Chondrocyte (in vitro differentiated cells): ENCODE data around the gene DNAJC8. TPM values are rescaled to one million over a fixed set of nuclear protein-coding genes. Genes with fewer than 3 reads are reported as not detected.
A peak's percentile ranks its signal among the peaks of the same experiment; 100 is the strongest.

Experiments
- DNase-seq: peaks from one replicate; pipeline ENCODE4 v3.0.0; 2021; ENCODE audit warnings: mixed read lengths, low spot score
- H3K27ac Mint-ChIP-seq: one replicate; pipeline ENCODE4 v1.8.0; 2021; ENCODE audit warnings: mild to moderate bottlenecking, moderate library complexity, mixed read lengths; ENCODE audit not compliant: unreplicated experiment
- H3K27me3 Mint-ChIP-seq: 2 replicates; pipeline ENCODE4 v1.8.0; 2021; ENCODE audit warnings: low read depth, mixed read lengths
- H3K36me3 Mint-ChIP-seq: 2 replicates; pipeline ENCODE4 v1.8.0; 2021; ENCODE audit warnings: low read depth, mixed read lengths
- H3K4me1 Mint-ChIP-seq: 2 replicates; pipeline ENCODE4 v1.8.0; 2021; ENCODE audit warnings: low read depth, mild to moderate bottlenecking, mixed read lengths
- H3K4me3 Mint-ChIP-seq: one replicate; pipeline ENCODE4 v1.8.0; 2021; ENCODE audit warnings: mild to moderate bottlenecking, moderate library complexity, mixed read lengths; ENCODE audit not compliant: unreplicated experiment
- H3K9me3 Mint-ChIP-seq: 2 replicates; pipeline ENCODE4 v1.8.0; 2021; ENCODE audit warnings: low read depth, mixed read lengths
- CTCF ChIP-seq: fragments of 200-600 bp; sonication (generic); IDR thresholded peaks from 2 replicates; pipeline ENCODE4 v1.5.0; 2021; ENCODE audit warnings: antibody characterized with exemption, mild to moderate bottlenecking, moderate library complexity
- total RNA-seq: library from RNA; stranded (reverse); gene quantifications from 3 replicates; pipeline ENCODE4 v1.2.1, GENCODE V29; 2021

The DNAJC8 gene
- total RNA-seq, 1 donor from 2014 or later: 72.8 TPM

GRCh38 chr1:28199328-28200233 lies 33.2 kb downstream of the DNAJC8 start:
- Mint-ChIP-seq H3K27me3 (no peaks in the 10 kb centered on the region), H3K27ac (no peak overlapping the region), H3K9me3 (no peaks in the 10 kb centered on the region), H3K4me1 (peaks cover 12% of the 10 kb centered on the region), H3K4me3 (no peak overlapping the region), H3K36me3 (peaks cover 30% of the 10 kb centered on the region)
- DNase-seq: no peak
- TF ChIP-seq CTCF: no peak

GRCh38 chr1:28197682-28198415 lies 35.0 kb downstream of the DNAJC8 start:
- no peaks in the 10 kb centered on the region for H3K9me3 Mint-ChIP-seq
- H3K4me3 Mint-ChIP-seq: no peak overlapping the region
- no peak overlapping the region for H3K27ac Mint-ChIP-seq
- no peak for TF ChIP-seq CTCF
- H3K27me3 Mint-ChIP-seq: no peaks in the 10 kb centered on the region
- H3K4me1 Mint-ChIP-seq: peaks cover 12% of the 10 kb centered on the region
- H3K36me3 Mint-ChIP-seq: peaks cover 21% of the 10 kb centered on the region
- DNase-seq: peak; percentile 65

GRCh38 chr1:28196330-28196729 lies 36.5 kb downstream of the DNAJC8 start:
- DNase-seq: peak; percentile 36
- no peak overlapping the region for H3K4me3 Mint-ChIP-seq
- H3K27me3 Mint-ChIP-seq: no peaks in the 10 kb centered on the region
- no peak overlapping the region for H3K27ac Mint-ChIP-seq
- peaks cover 12% of the 10 kb centered on the region for H3K4me1 Mint-ChIP-seq
- H3K9me3 Mint-ChIP-seq: no peaks in the 10 kb centered on the region
- peaks cover 20% of the 10 kb centered on the region for H3K36me3 Mint-ChIP-seq
- no peak for TF ChIP-seq CTCF

GRCh38 chr1:28195780-28196179 lies 37.0 kb downstream of the DNAJC8 start:
- H3K4me1 Mint-ChIP-seq: peaks cover 14% of the 10 kb centered on the region
- H3K9me3 Mint-ChIP-seq: no peaks in the 10 kb centered on the region
- peaks cover 15% of the 10 kb centered on the region for H3K36me3 Mint-ChIP-seq
- DNase-seq: no peak
- H3K27ac Mint-ChIP-seq: no peak overlapping the region
- TF ChIP-seq CTCF: no peak
- no peak overlapping the region for H3K4me3 Mint-ChIP-seq
- H3K27me3 Mint-ChIP-seq: no peaks in the 10 kb centered on the region

- no peak overlapping the region for H3K27ac Mint-ChIP-seq
- TF ChIP-seq CTCF: no peak
- peaks cover 19% of the 10 kb centered on the region for H3K4me1 Mint-ChIP-seq
- no peaks in the 10 kb centered on the region for H3K27me3 Mint-ChIP-seq
- peaks cover 9% of the 10 kb centered on the region for H3K36me3 Mint-ChIP-seq
- H3K9me3 Mint-ChIP-seq: no peaks in the 10 kb centered on the region
- peak; percentile 20 for DNase-seq
- no peak overlapping the region for H3K4me3 Mint-ChIP-seq
These were observed 38.3 kb downstream of the DNAJC8 start for GRCh38 chr1:28194326-28195035.
